IMR-90 (cell line): ENCODE measurements around the gene SPPL3. TPM values are rescaled to one million over a fixed set of nuclear protein-coding genes. Genes with fewer than 3 reads are reported as not detected.

ENCODE experiments used
- ATAC-seq: fragments of 200-7000 bp; cut with Tn5 transposase; 2 replicates; pipeline ENCODE4 v1.9.1; 2020; ENCODE audit warnings: low read depth, mild to moderate bottlenecking, moderate library complexity
- BruUV-seq: library from RNA; stranded (reverse); fragments of 400-500 nt; replicated peaks from 2 replicates; lab custom pipeline; 2021; lab: Mats Ljungman, UMichigan
- CTCF ChIA-PET: fragments of 300-600 bp; formaldehyde crosslinking; extraction: SDS; loops from one replicate; lab custom pipeline; 2021; ENCODE audit warnings: antibody characterized with exemption; lab: Yijun Ruan, JAX
- POLR2A ChIA-PET: fragments of 300-600 bp; sonication (Branson Sonifier 250); formaldehyde crosslinking; loops from one replicate; lab custom pipeline; 2022; ENCODE audit warnings: antibody characterized with exemption; ENCODE audit not compliant: unreplicated experiment; lab: Charles Lee
- DNase-seq: peaks from one replicate; pipeline ENCODE4 v3.0.0; 2013
- H2AFZ ChIP-seq: replicated peaks from 2 replicates; pipeline ENCODE3; 2013; ENCODE audit warnings: low read length, mild to moderate bottlenecking; ENCODE audit not compliant: poor library complexity
- H2AK5ac ChIP-seq: 2 replicates; pipeline ENCODE4 v1.6.1; 2013; ENCODE audit warnings: low read depth, low read length, inconsistent platforms
- H2AK9ac ChIP-seq: replicated peaks from 2 replicates; pipeline ENCODE3; 2013; ENCODE audit warnings: mild to moderate bottlenecking, low read depth, low read length, moderate library complexity; ENCODE audit not compliant: poor library complexity
- H2BK120ac ChIP-seq: 2 replicates; pipeline ENCODE4 v1.6.1; 2013; ENCODE audit warnings: low read depth, low read length, inconsistent platforms
- H2BK15ac ChIP-seq: 3 replicates; pipeline ENCODE4 v1.6.1; 2013; ENCODE audit warnings: low read depth, low read length, inconsistent platforms
- H2BK20ac ChIP-seq: 2 replicates; pipeline ENCODE4 v1.6.1; 2013; ENCODE audit warnings: low read depth, mild to moderate bottlenecking, inconsistent platforms, low read length, moderate library complexity
- H2BK5ac ChIP-seq: 2 replicates; pipeline ENCODE4 v1.6.1; 2013; ENCODE audit warnings: mild to moderate bottlenecking, low read depth, low read length, inconsistent platforms; ENCODE audit not compliant: poor library complexity, severe bottlenecking
- H3K14ac ChIP-seq: replicated peaks from 2 replicates; pipeline ENCODE4 v1.6.1; 2013; ENCODE audit warnings: low read depth, low read length, inconsistent platforms
- H3K18ac ChIP-seq: 2 replicates; pipeline ENCODE4 v1.6.1; 2013; ENCODE audit warnings: low read depth, low read length, control low read depth
- H3K23ac ChIP-seq: 2 replicates; pipeline ENCODE4 v1.6.1; 2013; ENCODE audit warnings: low read depth, low read length, inconsistent platforms
- H3K27ac ChIP-seq: 2 replicates; pipeline ENCODE4 v1.5.1; 2013; ENCODE audit warnings: mild to moderate bottlenecking, control low read depth, low read length; ENCODE audit not compliant: insufficient read depth
- H3K27me3 ChIP-seq: 2 replicates; pipeline ENCODE4 v1.6.1; 2013; ENCODE audit warnings: low read length; ENCODE audit not compliant: control insufficient read depth, insufficient read depth
- H3K36me3 ChIP-seq: 2 replicates; pipeline ENCODE4 v1.6.1; 2013; ENCODE audit warnings: low read length, mixed read lengths; ENCODE audit not compliant: control insufficient read depth, insufficient read depth
- H3K4ac ChIP-seq: 2 replicates; pipeline ENCODE4 v1.6.1; 2013; ENCODE audit warnings: low read depth, low read length, inconsistent platforms
- H3K4me1 ChIP-seq: 2 replicates; pipeline ENCODE4 v1.6.1; 2013; ENCODE audit warnings: low read length, mixed read lengths; ENCODE audit not compliant: control insufficient read depth, insufficient read depth
- H3K4me2 ChIP-seq: 2 replicates; pipeline ENCODE4 v1.6.1; 2013; ENCODE audit warnings: low read depth, mild to moderate bottlenecking, control low read depth, low read length, moderate library complexity
- H3K4me3 ChIP-seq: 2 replicates; pipeline ENCODE4 v1.5.1; 2013; ENCODE audit warnings: low read depth, mild to moderate bottlenecking, control low read depth, low read length, moderate library complexity; ENCODE audit not compliant: insufficient read depth
- H3K56ac ChIP-seq: 2 replicates; pipeline ENCODE4 v1.6.1; 2013; ENCODE audit warnings: low read length, inconsistent platforms; ENCODE audit not compliant: insufficient read depth; ENCODE audit errors: extremely low read depth
- H3K79me1 ChIP-seq, 2 experiments: 2 replicates each; pipeline ENCODE4 v1.6.1; 2013; ENCODE audit warnings: low read length in 2 of 2, inconsistent platforms in 1 of 2, low read depth in 1 of 2
- H3K9ac ChIP-seq: 2 replicates; pipeline ENCODE4 v1.6.1; 2013; ENCODE audit warnings: low read depth, low read length, control low read depth
- H3K9me1 ChIP-seq: 2 replicates; pipeline ENCODE4 v1.6.1; 2013; ENCODE audit warnings: low read length, inconsistent platforms; ENCODE audit not compliant: insufficient read depth
- H3K9me3 ChIP-seq: 2 replicates; pipeline ENCODE4 v1.6.1; 2013; ENCODE audit warnings: low read length; ENCODE audit not compliant: control insufficient read depth, insufficient read depth
- H4K20me1 ChIP-seq: 2 replicates; pipeline ENCODE4 v1.6.1; 2013; ENCODE audit warnings: low read length, inconsistent platforms; ENCODE audit not compliant: insufficient read depth
- H4K5ac ChIP-seq: 2 replicates; pipeline ENCODE4 v1.6.1; 2013; ENCODE audit warnings: mild to moderate bottlenecking, low read depth, low read length, control low read depth
- H4K8ac ChIP-seq, 2 experiments: 2 replicates each; pipeline ENCODE4 v1.6.1; 2013; ENCODE audit warnings: low read depth in 2 of 2, low read length in 2 of 2, control low read depth in 1 of 2, inconsistent platforms in 1 of 2
- H4K91ac ChIP-seq: 2 replicates; pipeline ENCODE4 v1.6.1; 2013; ENCODE audit warnings: low read depth, low read length, inconsistent platforms; ENCODE audit not compliant: insufficient read depth
- CEBPB ChIP-seq: IDR thresholded peaks from 2 replicates; pipeline ENCODE4 v1.6.1; 2012; ENCODE audit warnings: low read depth, low read length, improper control_type of control experiment
- ELK1 ChIP-seq: fragments of 150-350 bp; IDR thresholded peaks from 2 replicates; pipeline ENCODE4 v1.6.1; 2016; ENCODE audit warnings: low read depth, mild to moderate bottlenecking, low read length, moderate library complexity, borderline replicate concordance
- FOS ChIP-seq: fragments of 150-350 bp; IDR thresholded peaks from 2 replicates; pipeline ENCODE4 v1.6.1; 2016; ENCODE audit warnings: low read depth, low read length
- MAZ ChIP-seq: IDR thresholded peaks from 2 replicates; pipeline ENCODE4 v1.6.1; 2012; ENCODE audit warnings: low read depth, mild to moderate bottlenecking, low read length, improper control_type of control experiment, moderate library complexity, borderline replicate concordance
- MXI1 ChIP-seq: IDR thresholded peaks from 2 replicates; pipeline ENCODE4 v1.6.1; 2012; ENCODE audit warnings: low read depth, mild to moderate bottlenecking, low read length, moderate library complexity, borderline replicate concordance
- NFE2L2 ChIP-seq: fragments of 150-350 bp; IDR thresholded peaks from 2 replicates; pipeline ENCODE4 v1.6.1; 2016; ENCODE audit warnings: low read depth, mild to moderate bottlenecking, low read length
- POLR2A ChIP-seq: IDR thresholded peaks from 2 replicates; pipeline ENCODE4 v1.6.1; 2012; ENCODE audit warnings: mild to moderate bottlenecking, low read depth, low read length
- RAD21 ChIP-seq: IDR thresholded peaks from 2 replicates; pipeline ENCODE4 v1.6.1; 2012; ENCODE audit warnings: low read length, improper control_type of control experiment
- RCOR1 ChIP-seq: IDR thresholded peaks from 2 replicates; pipeline ENCODE4 v1.6.1; 2012; ENCODE audit warnings: mild to moderate bottlenecking, low read length, improper control_type of control experiment; ENCODE audit not compliant: insufficient replicate concordance
- SMC3 ChIP-seq: fragments of 150-350 bp; IDR thresholded peaks from 2 replicates; pipeline ENCODE4 v1.6.1; 2016; ENCODE audit warnings: low read depth, mild to moderate bottlenecking, antibody characterized with exemption, low read length, moderate library complexity
- USF2 ChIP-seq: fragments of 150-350 bp; IDR thresholded peaks from 2 replicates; pipeline ENCODE4 v1.6.1; 2017; ENCODE audit warnings: mild to moderate bottlenecking, antibody characterized with exemption, low read length, low read depth
- WGBS, 2 experiments: methylation state at CpG; one replicate each; pipeline versions ENCODE4 v1.1.5 to v1.1.7; 2013; ENCODE audit warnings: missing lambda C conversion rate in 2 of 2; ENCODE audit not compliant: insufficient read length in 1 of 2; ENCODE audit errors: extremely low coverage in 2 of 2; 5-methylcytosine and 5-hydroxymethylcytosine counted together
- dilution Hi-C: fragments of 300-500 bp; cut with HindIII; formaldehyde crosslinking; loops from one replicate; pipeline ENCODE4 v1.14.3; 2018; ENCODE audit warnings: low sequenced_read_pairs; ENCODE audit not compliant: unreplicated experiment
- in situ Hi-C: fragments of 300-500 bp; cut with MboI; formaldehyde crosslinking; loops from 3 replicates; pipeline ENCODE4 v1.14.3; 2019; ENCODE audit warnings: low sequenced_read_pairs, inconsistent platforms, mixed read lengths
- intact Hi-C: fragments of 100-400 bp; cut with micrococcal nuclease; formaldehyde crosslinking; loops from 2 replicates; pipeline ENCODE4 v1.10.0; 2022
- polyA plus RNA-seq, 3 experiments: library from polyadenylated mRNA; depleted of rRNA; stranded (reverse); fragments of >200 nt; gene quantifications; 2 replicates each; pipeline ENCODE4 v1.2.3, GENCODE V29; 2012; ENCODE audit warnings: low replicate concordance in 1 of 3
- total RNA-seq: library from RNA; depleted of rRNA; stranded (reverse); fragments of >200 nt; gene quantifications from 2 replicates; pipeline ENCODE4 v1.2.3, GENCODE V29; 2012
- TF ChIP-seq, protein P1 (sequence below): conservative IDR thresholded peaks from 2 replicates; pipeline ENCODE4 v1.5.1; 2012; ENCODE audit warnings: mild to moderate bottlenecking, low read depth, low read length, improper control_type of control experiment

The SPPL3 gene
- total and polyA plus RNA-seq, 2 of the 4 experiments (the other 2 are of a cell fraction), result 1.6 to 18.0 TPM

DNA sequence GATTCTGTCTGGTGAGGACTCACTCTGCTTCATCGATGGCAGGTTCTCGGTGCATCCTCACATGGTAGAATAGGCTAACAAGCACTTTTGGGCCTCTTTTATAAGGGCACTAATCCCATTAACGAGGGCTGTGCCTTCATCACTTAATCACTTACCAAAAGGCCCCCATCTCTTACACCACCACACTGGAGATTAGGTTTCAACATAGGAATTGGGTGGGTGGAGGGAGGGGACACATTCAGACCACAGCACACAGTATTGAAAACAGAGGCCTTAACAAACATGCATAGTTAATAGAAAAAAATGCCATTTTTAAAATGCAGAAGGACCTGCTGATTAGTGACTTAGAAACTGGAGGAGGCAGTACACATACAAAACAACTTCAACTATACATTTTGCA lies 61.6 kb downstream of the SPPL3 start:
- intact Hi-C loops (no loop called here), dilution Hi-C loops (no loop called here), in situ Hi-C loops (no loop called here)
- Histone ChIP-seq H3K56ac (no peak overlapping the region), H3K4ac (no peak overlapping the region), H3K9ac (no peak overlapping the region), H3K27ac (no peak overlapping the region), H3K9me1 (peaks cover 9% of the 10 kb centered on the region; the same call in 1 of the 2 replicates), H4K5ac (no peak overlapping the region), H4K8ac (no peak overlapping the region), H2BK5ac (no peak overlapping the region), H4K91ac (no peak overlapping the region), H3K4me1 (peaks cover 7% of the 10 kb centered on the region), H2AK9ac (no peak overlapping the region), H4K20me1 (peaks cover 40% of the 10 kb centered on the region), H2AK5ac (no peak overlapping the region), H3K79me1 (peaks cover 15 to 52% of the 10 kb centered on the region in 2 experiments), H3K9me3 (no peaks in the 10 kb centered on the region), H3K27me3 (no peaks in the 10 kb centered on the region), H3K23ac (no peak overlapping the region), H3K14ac (no peak overlapping the region), H2BK20ac (no peak overlapping the region), H2BK120ac (no peak overlapping the region), H2BK15ac (no peak overlapping the region), H3K18ac (no peak overlapping the region), H3K4me3 (no peak overlapping the region), H3K36me3 (peaks cover 3% of the 10 kb centered on the region), H3K4me2 (no peak overlapping the region), H2AFZ (no peak overlapping the region)
- ATAC-seq (peak; percentile 27; the same call in 1 of the 2 replicates), DNase-seq (peak; percentile 18)
- no CpG with 5 or more reads among the region's 3 CpGs for WGBS, 2 experiments
- no TSS peak for BruUV-seq
- TF ChIP-seq USF2, result no peak
- TF ChIP-seq, protein P1, sequence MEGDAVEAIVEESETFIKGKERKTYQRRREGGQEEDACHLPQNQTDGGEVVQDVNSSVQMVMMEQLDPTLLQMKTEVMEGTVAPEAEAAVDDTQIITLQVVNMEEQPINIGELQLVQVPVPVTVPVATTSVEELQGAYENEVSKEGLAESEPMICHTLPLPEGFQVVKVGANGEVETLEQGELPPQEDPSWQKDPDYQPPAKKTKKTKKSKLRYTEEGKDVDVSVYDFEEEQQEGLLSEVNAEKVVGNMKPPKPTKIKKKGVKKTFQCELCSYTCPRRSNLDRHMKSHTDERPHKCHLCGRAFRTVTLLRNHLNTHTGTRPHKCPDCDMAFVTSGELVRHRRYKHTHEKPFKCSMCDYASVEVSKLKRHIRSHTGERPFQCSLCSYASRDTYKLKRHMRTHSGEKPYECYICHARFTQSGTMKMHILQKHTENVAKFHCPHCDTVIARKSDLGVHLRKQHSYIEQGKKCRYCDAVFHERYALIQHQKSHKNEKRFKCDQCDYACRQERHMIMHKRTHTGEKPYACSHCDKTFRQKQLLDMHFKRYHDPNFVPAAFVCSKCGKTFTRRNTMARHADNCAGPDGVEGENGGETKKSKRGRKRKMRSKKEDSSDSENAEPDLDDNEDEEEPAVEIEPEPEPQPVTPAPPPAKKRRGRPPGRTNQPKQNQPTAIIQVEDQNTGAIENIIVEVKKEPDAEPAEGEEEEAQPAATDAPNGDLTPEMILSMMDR, result no peak
- TF ChIP-seq NFE2L2, result no peak
- TF ChIP-seq MXI1, result no peak
- no peak for TF ChIP-seq CEBPB
- no peak for TF ChIP-seq RCOR1
- no peak for TF ChIP-seq POLR2A
- no peak for TF ChIP-seq SMC3
- no peak for TF ChIP-seq FOS
- TF ChIP-seq MAZ, result no peak
- TF ChIP-seq ELK1, result no peak
- no peak for TF ChIP-seq RAD21
- POLR2A ChIA-PET, result no interaction called here
- CTCF ChIA-PET, result no interaction called here
